ENCODE data around the gene BNIP5. TPM values are rescaled to one million over a fixed set of nuclear protein-coding genes. Genes with fewer than 3 reads are reported as not detected.
"Not testable (repeated sequence)": the region's sequence is repeated elsewhere in the genome, so short reads cannot be mapped to it uniquely, and the experiment has no call there.

BNIP5 gene
- total and polyA plus RNA-seq, 4 donors: not detected

DNA sequence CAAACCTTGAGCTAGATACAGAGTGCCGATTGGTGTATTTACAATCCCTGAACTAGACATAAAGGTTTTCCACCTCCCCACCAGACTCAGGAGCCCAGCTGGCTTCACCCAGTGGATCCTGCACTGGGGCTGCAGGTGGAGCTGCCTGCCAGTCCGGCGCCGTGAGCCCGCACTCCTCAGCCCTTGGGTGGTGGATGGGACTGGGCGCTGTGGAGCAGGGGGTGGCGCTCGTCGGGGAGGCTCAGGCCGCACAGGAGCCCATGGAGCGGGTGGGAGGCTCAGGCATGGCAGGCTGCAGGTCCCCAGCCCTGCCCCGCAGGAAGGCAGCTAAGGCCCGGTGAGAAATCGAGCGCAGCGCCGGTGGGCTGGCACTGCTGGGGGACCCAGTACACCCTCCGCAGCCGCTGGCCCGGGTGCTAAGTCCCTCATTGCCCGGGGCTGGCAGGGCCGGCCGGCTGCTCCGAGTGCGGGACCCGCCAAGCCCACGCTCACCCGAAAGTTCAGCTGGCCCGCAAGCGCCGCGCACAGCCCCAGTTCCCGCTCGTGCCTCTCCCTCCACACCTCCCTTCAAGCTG, 27.5 kb upstream of the BNIP5 start:
- not testable (repeated sequence) for H3K9ac ChIP-seq (ENCODE audit: low read depth in 1 of 2, low read length in 2 of 2); H3K27ac ChIP-seq (ENCODE audit: low read depth in 1 of 2, low read length in 2 of 2); H3K27me3 ChIP-seq (ENCODE audit: control insufficient read depth in 4 of 4, insufficient read depth in 4 of 4, low read length in 3 of 4); H3K4me3 ChIP-seq (ENCODE audit: low read depth in 1 of 3, low read length in 3 of 3); H3K9me3 ChIP-seq (ENCODE audit: control insufficient read depth in 4 of 4, low read length in 3 of 4); H3K4me1 ChIP-seq (ENCODE audit: control insufficient read depth in 4 of 4, insufficient read depth in 4 of 4, low read length in 3 of 4); DNase-seq (ENCODE audit: low spot score); H3K36me3 ChIP-seq (ENCODE audit: control insufficient read depth in 4 of 4, insufficient read depth in 3 of 4, low read depth in 1 of 4, low read length in 3 of 4)
- 98% methylated on average over 31 of the region's 34 CpGs for WGBS

GRCh38 chr6:36363371-36363752, 26.7 kb upstream of the BNIP5 start:
- H3K36me3 ChIP-seq (ENCODE audit: control insufficient read depth in 4 of 4, insufficient read depth in 3 of 4, low read depth in 1 of 4, low read length in 3 of 4); H3K9ac ChIP-seq (ENCODE audit: low read depth in 1 of 2, low read length in 2 of 2); H3K4me3 ChIP-seq (ENCODE audit: low read depth in 1 of 3, low read length in 3 of 3); H3K4me1 ChIP-seq (ENCODE audit: control insufficient read depth in 4 of 4, insufficient read depth in 4 of 4, low read length in 3 of 4); H3K9me3 ChIP-seq (ENCODE audit: control insufficient read depth in 4 of 4, low read length in 3 of 4); H3K27me3 ChIP-seq (ENCODE audit: control insufficient read depth in 4 of 4, insufficient read depth in 4 of 4, low read length in 3 of 4); DNase-seq (ENCODE audit: low spot score); H3K27ac ChIP-seq (ENCODE audit: low read depth in 1 of 2, low read length in 2 of 2): not testable (repeated sequence)
- WGBS: 93% methylated on average over 13 of the region's 13 CpGs

- peaks cover 0 to 2% (median 0%) of the 10 kb centered on the region in 4 donors for H3K4me1 ChIP-seq (ENCODE audit: control insufficient read depth in 4 of 4, insufficient read depth in 4 of 4, low read length in 3 of 4)
- H3K9ac ChIP-seq (ENCODE audit: low read depth in 1 of 2, low read length in 2 of 2): no peak overlapping the region
- TF ChIP-seq EGR1 (IDR thresholded peaks at IDR 0.05; ENCODE audit: low read depth in 2 of 2): no peak
- no peak for TF ChIP-seq HNF4G (IDR thresholded peaks at IDR 0.05)
- no peak for TF ChIP-seq HNF4A (conservative IDR thresholded peaks at IDR 0.05)
- TF ChIP-seq FOXA2 (IDR thresholded peaks at IDR 0.05): no peak
- no peak for TF ChIP-seq CTCF (IDR thresholded peaks at IDR 0.05; ENCODE audit: low read depth, low read length, missing input control)
- TF ChIP-seq YY1 (IDR thresholded peaks at IDR 0.05): no peak
- TF ChIP-seq SP1 (IDR thresholded peaks at IDR 0.05): no peak
- TF ChIP-seq, protein P1, sequence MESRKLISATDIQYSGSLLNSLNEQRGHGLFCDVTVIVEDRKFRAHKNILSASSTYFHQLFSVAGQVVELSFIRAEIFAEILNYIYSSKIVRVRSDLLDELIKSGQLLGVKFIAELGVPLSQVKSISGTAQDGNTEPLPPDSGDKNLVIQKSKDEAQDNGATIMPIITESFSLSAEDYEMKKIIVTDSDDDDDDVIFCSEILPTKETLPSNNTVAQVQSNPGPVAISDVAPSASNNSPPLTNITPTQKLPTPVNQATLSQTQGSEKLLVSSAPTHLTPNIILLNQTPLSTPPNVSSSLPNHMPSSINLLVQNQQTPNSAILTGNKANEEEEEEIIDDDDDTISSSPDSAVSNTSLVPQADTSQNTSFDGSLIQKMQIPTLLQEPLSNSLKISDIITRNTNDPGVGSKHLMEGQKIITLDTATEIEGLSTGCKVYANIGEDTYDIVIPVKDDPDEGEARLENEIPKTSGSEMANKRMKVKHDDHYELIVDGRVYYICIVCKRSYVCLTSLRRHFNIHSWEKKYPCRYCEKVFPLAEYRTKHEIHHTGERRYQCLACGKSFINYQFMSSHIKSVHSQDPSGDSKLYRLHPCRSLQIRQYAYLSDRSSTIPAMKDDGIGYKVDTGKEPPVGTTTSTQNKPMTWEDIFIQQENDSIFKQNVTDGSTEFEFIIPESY (IDR thresholded peaks at IDR 0.05): no peak
- TF ChIP-seq JUND (IDR thresholded peaks at IDR 0.05): no peak
- TF ChIP-seq, protein P2, sequence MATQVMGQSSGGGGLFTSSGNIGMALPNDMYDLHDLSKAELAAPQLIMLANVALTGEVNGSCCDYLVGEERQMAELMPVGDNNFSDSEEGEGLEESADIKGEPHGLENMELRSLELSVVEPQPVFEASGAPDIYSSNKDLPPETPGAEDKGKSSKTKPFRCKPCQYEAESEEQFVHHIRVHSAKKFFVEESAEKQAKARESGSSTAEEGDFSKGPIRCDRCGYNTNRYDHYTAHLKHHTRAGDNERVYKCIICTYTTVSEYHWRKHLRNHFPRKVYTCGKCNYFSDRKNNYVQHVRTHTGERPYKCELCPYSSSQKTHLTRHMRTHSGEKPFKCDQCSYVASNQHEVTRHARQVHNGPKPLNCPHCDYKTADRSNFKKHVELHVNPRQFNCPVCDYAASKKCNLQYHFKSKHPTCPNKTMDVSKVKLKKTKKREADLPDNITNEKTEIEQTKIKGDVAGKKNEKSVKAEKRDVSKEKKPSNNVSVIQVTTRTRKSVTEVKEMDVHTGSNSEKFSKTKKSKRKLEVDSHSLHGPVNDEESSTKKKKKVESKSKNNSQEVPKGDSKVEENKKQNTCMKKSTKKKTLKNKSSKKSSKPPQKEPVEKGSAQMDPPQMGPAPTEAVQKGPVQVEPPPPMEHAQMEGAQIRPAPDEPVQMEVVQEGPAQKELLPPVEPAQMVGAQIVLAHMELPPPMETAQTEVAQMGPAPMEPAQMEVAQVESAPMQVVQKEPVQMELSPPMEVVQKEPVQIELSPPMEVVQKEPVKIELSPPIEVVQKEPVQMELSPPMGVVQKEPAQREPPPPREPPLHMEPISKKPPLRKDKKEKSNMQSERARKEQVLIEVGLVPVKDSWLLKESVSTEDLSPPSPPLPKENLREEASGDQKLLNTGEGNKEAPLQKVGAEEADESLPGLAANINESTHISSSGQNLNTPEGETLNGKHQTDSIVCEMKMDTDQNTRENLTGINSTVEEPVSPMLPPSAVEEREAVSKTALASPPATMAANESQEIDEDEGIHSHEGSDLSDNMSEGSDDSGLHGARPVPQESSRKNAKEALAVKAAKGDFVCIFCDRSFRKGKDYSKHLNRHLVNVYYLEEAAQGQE (IDR thresholded peaks at IDR 0.05): no peak
- no peak for TF ChIP-seq RAD21 (IDR thresholded peaks at IDR 0.05)
- TF ChIP-seq, protein P3, sequence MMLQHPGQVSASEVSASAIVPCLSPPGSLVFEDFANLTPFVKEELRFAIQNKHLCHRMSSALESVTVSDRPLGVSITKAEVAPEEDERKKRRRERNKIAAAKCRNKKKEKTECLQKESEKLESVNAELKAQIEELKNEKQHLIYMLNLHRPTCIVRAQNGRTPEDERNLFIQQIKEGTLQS (IDR thresholded peaks at IDR 0.05): no peak
- no peak for TF ChIP-seq NR2F2 (IDR thresholded peaks at IDR 0.05)
- TF ChIP-seq FOXA1 (IDR thresholded peaks at IDR 0.05): no peak
- no peak for TF ChIP-seq TAF1 (conservative IDR thresholded peaks at IDR 0.05)
- no peak for TF ChIP-seq MAX (IDR thresholded peaks at IDR 0.05)
- TF ChIP-seq GABPA (IDR thresholded peaks at IDR 0.05 in 1 of 2, conservative IDR thresholded peaks at IDR 0.05 in 1 of 2): no peak
- no peak for TF ChIP-seq RXRA (IDR thresholded peaks at IDR 0.05)
- no peaks in the 10 kb centered on the region for H3K36me3 ChIP-seq (ENCODE audit: control insufficient read depth in 4 of 4, insufficient read depth in 3 of 4, low read depth in 1 of 4, low read length in 3 of 4)
- no peak for DNase-seq (ENCODE audit: low spot score)
- H3K4me3 ChIP-seq (ENCODE audit: low read depth in 1 of 3, low read length in 3 of 3): no peak overlapping the region
- no peaks in the 10 kb centered on the region for H3K27me3 ChIP-seq (ENCODE audit: control insufficient read depth in 4 of 4, insufficient read depth in 4 of 4, low read length in 3 of 4)
- 91% methylated on average over 25 of the region's 25 CpGs for WGBS
- no peaks in the 10 kb centered on the region for H3K9me3 ChIP-seq (ENCODE audit: control insufficient read depth in 4 of 4, low read length in 3 of 4)
- no peak overlapping the region for H3K27ac ChIP-seq (ENCODE audit: low read depth in 1 of 2, low read length in 2 of 2)
Observed at GRCh38 chr6:36362551-36363370, 26.1 kb upstream of the BNIP5 start.

Measured in liver (tissue), 9 donors.